NCI-H146 treated with DMSO at 0.1 percent for 48 hours (cell line): ENCODE results near the gene LMCD1.
A peak's percentile ranks its signal among the peaks of the same experiment; 100 is the strongest.

Source experiments
- DNase-seq: peaks from one replicate; lab custom pipeline; 2025; ENCODE audit not compliant: unreplicated experiment; lab: John Stamatoyannopoulos, UW

The LMCD1 gene

GRCh38 chr3:8482960-8483665 is 18.5 kb upstream of the LMCD1 start:
- no peak for DNase-seq

GRCh38 chr3:8484409-8485140 is 17.0 kb upstream of the LMCD1 start:
- no peak for DNase-seq

- DNase-seq, result no peak
These were observed 16.3 kb upstream of the LMCD1 start for GRCh38 chr3:8485141-8485870.

- DNase-seq, result no peak
These were observed 15.7 kb upstream of the LMCD1 start for GRCh38 chr3:8485943-8486342.

- no peak for DNase-seq
These were observed 15.2 kb upstream of the LMCD1 start for GRCh38 chr3:8486434-8486833.

- no peak for DNase-seq
These were observed 14.7 kb upstream of the LMCD1 start for GRCh38 chr3:8486936-8487335.

- DNase-seq, result no peak
These were observed 13.2 kb upstream of the LMCD1 start for GRCh38 chr3:8488411-8488810.

GRCh38 chr3:8488877-8489276 is 12.7 kb upstream of the LMCD1 start:
- no peak for DNase-seq

GRCh38 chr3:8489278-8489792 is 12.3 kb upstream of the LMCD1 start:
- peak; percentile 55 for DNase-seq

GRCh38 chr3:8490079-8490552 is 11.5 kb upstream of the LMCD1 start:
- DNase-seq, result no peak

GRCh38 chr3:8491271-8492144 is 10.1 kb upstream of the LMCD1 start:
- no peak for DNase-seq

- peak; percentile 29 for DNase-seq
These were observed 8.7 kb upstream of the LMCD1 start for GRCh38 chr3:8492744-8493511.

- no peak for DNase-seq
These were observed 7.9 kb upstream of the LMCD1 start for GRCh38 chr3:8493744-8494143.

- no peak for DNase-seq
These were observed 7.3 kb upstream of the LMCD1 start for GRCh38 chr3:8494327-8494726.

GRCh38 chr3:8497582-8497981 is 4.0 kb upstream of the LMCD1 start:
- DNase-seq, result no peak

- peak; percentile 6 for DNase-seq
These were observed 2.4 kb upstream of the LMCD1 start for GRCh38 chr3:8499181-8499611.

- no peak for DNase-seq
These were observed 1.2 kb upstream of the LMCD1 start for GRCh38 chr3:8500319-8500988.

- no peak for DNase-seq
These were observed 643 bp upstream of the LMCD1 start for GRCh38 chr3:8500989-8501370.

- no peak for DNase-seq
These were observed 1.8 kb downstream of the LMCD1 start for GRCh38 chr3:8503461-8503860.
